ENCODE data around the gene PRLH.

GRCh38 chr2:237568121-237568660 lies 1.8 kb downstream of the PRLH start:
- TF ChIP-seq CTCF (IDR thresholded peaks at IDR 0.05) (no peak), POLR2A (IDR thresholded peaks at IDR 0.05) (no peak)
